COR-L47 (cell line): ENCODE measurements around the gene SPATA31A5.
"Not testable (repeated sequence)": the region's sequence is repeated elsewhere in the genome, so short reads cannot be mapped to it uniquely, and the experiment has no call there.

Experiments used
- DNase-seq: peaks from one replicate; lab custom pipeline; 2025; lab: John Stamatoyannopoulos, UW

SPATA31A5 gene

DNA sequence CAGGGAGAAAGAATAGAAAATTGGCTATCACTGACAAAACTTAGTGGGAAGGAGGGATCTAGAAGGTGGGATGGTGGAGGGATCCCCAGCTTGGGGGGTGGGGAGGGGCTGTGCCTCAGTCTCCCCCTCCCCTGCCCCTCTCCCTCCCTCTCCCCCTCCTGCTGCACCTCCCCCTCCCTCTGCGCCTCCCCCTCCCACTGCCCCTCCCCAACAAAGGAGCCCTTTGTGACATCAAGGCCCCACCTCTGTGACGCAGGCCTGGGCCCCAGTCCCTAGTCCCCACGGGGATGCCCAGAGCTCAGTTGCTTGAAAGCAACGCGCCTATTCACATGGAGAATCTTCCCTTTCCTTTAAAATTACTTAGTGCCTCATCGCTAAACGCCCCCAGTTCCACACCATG is at the start of gene SPATA31A5:
TSS of gene SPATA31A5 (plus strand) at position 301 of the 400 bp plus-strand sequence. CDS start at position 330, 29 bp downstream.
- DNase-seq, result not testable (repeated sequence)

DNA sequence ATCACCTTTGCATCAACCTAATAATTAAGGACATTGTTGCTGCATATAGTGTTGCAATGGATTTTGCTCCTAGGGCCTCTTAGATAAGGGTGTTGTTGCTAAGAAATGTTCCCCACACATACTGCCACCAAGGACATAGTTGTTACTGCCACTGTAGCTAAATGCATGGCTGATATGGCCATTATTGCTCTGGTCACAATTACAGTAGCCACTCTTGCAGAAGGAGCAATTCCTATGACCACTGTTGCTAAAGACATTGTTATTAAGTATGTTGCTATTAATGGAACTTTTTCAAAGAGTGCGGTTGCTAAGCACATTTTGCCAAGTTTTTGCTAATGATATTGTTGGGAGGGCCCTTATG is 48.8 kb downstream of the SPATA31A5 start:
- not testable (repeated sequence) for DNase-seq

DNA sequence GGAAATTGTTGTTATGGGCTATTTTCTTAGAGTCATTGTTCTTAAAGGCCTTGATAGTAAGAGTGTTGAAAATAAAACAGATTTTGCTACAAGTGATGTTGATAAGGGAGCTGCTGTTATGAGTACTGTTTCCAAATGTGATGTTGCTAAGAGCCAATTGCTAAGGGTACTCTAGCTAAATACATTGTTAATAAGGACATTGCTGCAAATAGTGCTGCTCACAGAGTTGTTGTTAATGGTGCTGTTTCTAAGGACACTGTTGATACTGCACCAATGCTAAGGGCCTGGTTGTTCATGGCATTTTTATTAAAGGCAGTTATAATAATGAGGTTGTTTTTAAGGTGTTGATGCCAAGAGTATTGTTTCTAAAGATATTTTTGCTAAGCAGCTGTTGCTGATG is 52.2 kb downstream of the SPATA31A5 start:
- DNase-seq, result not testable (repeated sequence)
